Neural progenitor cell (in vitro differentiated cells): ENCODE measurements around the gene ISOC1. TPM values are rescaled to one million over a fixed set of nuclear protein-coding genes. Genes with fewer than 3 reads are reported as not detected.

Source experiments
- DNase-seq: peaks from one replicate; pipeline ENCODE4 v3.0.0-alpha.2; 2016; ENCODE audit warnings: low spot score
- H2AFZ ChIP-seq: fragments of 200-600 bp; sonication (generic); replicated peaks from 2 replicates; pipeline ENCODE4 v1.6.1; 2016; ENCODE audit warnings: antibody characterized with exemption
- H3F3A ChIP-seq: fragments of 200-600 bp; sonication (generic); 2 replicates; pipeline ENCODE4 v1.6.1; 2016; ENCODE audit warnings: antibody characterized with exemption, low read depth
- H3K27ac ChIP-seq: fragments of 200-600 bp; sonication (generic); 2 replicates; pipeline ENCODE4 v1.5.1; 2016; ENCODE audit warnings: mild to moderate bottlenecking
- H3K27me3 ChIP-seq: fragments of 200-600 bp; sonication (generic); 2 replicates; pipeline ENCODE4 v1.6.1; 2016; ENCODE audit warnings: mild to moderate bottlenecking, moderate library complexity
- H3K36me3 ChIP-seq: fragments of 200-600 bp; sonication (generic); 2 replicates; pipeline ENCODE4 v1.5.1; 2016
- H3K4me1 ChIP-seq: fragments of 200-600 bp; sonication (generic); 2 replicates; pipeline ENCODE4 v1.6.1; 2016; ENCODE audit warnings: mixed run types
- H3K4me2 ChIP-seq: fragments of 200-600 bp; sonication (generic); 2 replicates; pipeline ENCODE4 v1.6.1; 2016
- H3K4me3 ChIP-seq: fragments of 200-600 bp; sonication (generic); 2 replicates; pipeline ENCODE4 v1.5.1; 2016
- H3K79me2 ChIP-seq: fragments of 200-600 bp; sonication (generic); 2 replicates; pipeline ENCODE4 v1.6.1; 2016; ENCODE audit warnings: low read depth
- H3K9ac ChIP-seq: fragments of 200-600 bp; sonication (generic); 2 replicates; pipeline ENCODE4 v1.6.1; 2016
- H3K9me3 ChIP-seq: fragments of 200-600 bp; sonication (generic); 2 replicates; pipeline ENCODE4 v1.5.1; 2016; ENCODE audit warnings: low read depth
- H4K20me1 ChIP-seq: fragments of 200-600 bp; sonication (generic); 2 replicates; pipeline ENCODE4 v1.6.1; 2016; ENCODE audit warnings: low read depth
- H3K27ac Mint-ChIP-seq: 3 replicates; pipeline ENCODE4 v1.8.0; 2021; ENCODE audit warnings: mixed read lengths
- H3K27me3 Mint-ChIP-seq: 2 replicates; pipeline ENCODE4 v1.8.0; 2022; ENCODE audit warnings: low read depth, mild to moderate bottlenecking, inconsistent platforms, moderate library complexity, mixed read lengths; ENCODE audit not compliant: insufficient read depth
- H3K36me3 Mint-ChIP-seq: 3 replicates; pipeline ENCODE4 v1.8.0; 2021; ENCODE audit warnings: mixed read lengths
- H3K4me1 Mint-ChIP-seq: 3 replicates; pipeline ENCODE4 v1.8.0; 2021; ENCODE audit warnings: mixed read lengths
- H3K4me3 Mint-ChIP-seq: 3 replicates; pipeline ENCODE4 v1.8.0; 2021; ENCODE audit warnings: mild to moderate bottlenecking, moderate library complexity, mixed read lengths
- H3K9me3 Mint-ChIP-seq: 3 replicates; pipeline ENCODE4 v1.8.0; 2020; ENCODE audit warnings: mixed read lengths
- CTCF ChIP-seq: fragments of 200-600 bp; sonication (generic); IDR thresholded peaks from 2 replicates; pipeline ENCODE4 v1.5.1; 2017; ENCODE audit warnings: antibody characterized with exemption, mild to moderate bottlenecking
- EZH2 ChIP-seq: fragments of 200-600 bp; sonication (generic); IDR thresholded peaks from 2 replicates; pipeline ENCODE4 v1.6.1; 2017; ENCODE audit warnings: antibody characterized with exemption, mild to moderate bottlenecking, moderate library complexity
- EZH2phosphoT487 ChIP-seq: fragments of 200-600 bp; sonication (generic); IDR thresholded peaks from 2 replicates; pipeline ENCODE4 v1.6.1; 2017; ENCODE audit warnings: antibody characterized with exemption
- total RNA-seq: library from RNA; depleted of rRNA; stranded (reverse); fragments of >200 nt; gene quantifications from 2 replicates; pipeline ENCODE4 v1.2.3, GENCODE V29; 2015; ENCODE audit warnings: low replicate concordance

ISOC1 gene
- total RNA-seq, 1 donor from 2014 or later, result 35.7 TPM

DNA sequence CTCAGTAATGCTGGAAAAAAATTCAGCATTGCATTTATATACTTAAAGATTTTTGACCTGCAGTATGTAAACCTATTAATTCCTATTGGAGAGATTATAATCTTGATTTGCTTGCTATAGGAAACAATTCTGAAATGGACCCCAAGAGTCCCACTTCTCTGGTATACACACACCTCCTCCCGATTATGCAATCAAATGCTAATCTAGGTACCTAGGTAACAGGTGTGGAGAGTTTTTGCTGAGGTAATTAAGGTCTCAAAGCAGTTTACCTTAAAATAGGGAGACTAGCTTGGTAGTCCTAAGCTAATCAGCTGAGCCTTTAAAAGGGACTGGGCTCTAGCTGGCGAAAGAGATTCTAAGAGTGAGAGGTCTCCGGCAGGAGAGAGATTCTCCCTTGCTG, 22.2 kb downstream of the ISOC1 start:
- no peaks in the 10 kb centered on the region for H3F3A ChIP-seq
- no peak overlapping the region for H3K27ac Mint-ChIP-seq
- no peak overlapping the region for H3K4me2 ChIP-seq
- no peaks in the 10 kb centered on the region for H3K9me3 Mint-ChIP-seq
- H3K36me3 Mint-ChIP-seq, result no peaks in the 10 kb centered on the region
- H3K9ac ChIP-seq, result no peak overlapping the region
- H3K4me3 ChIP-seq, result no peak overlapping the region
- no peaks in the 10 kb centered on the region for H3K27me3 Mint-ChIP-seq
- H3K4me3 Mint-ChIP-seq, result no peak overlapping the region
- no peaks in the 10 kb centered on the region for H3K4me1 Mint-ChIP-seq
- no peaks in the 10 kb centered on the region for H3K36me3 ChIP-seq
- no peaks in the 10 kb centered on the region for H3K9me3 ChIP-seq
- no peak for DNase-seq
- H3K27me3 ChIP-seq, result no peaks in the 10 kb centered on the region
- H3K27ac ChIP-seq, result no peak overlapping the region
- H3K4me1 ChIP-seq, result no peaks in the 10 kb centered on the region
- H2AFZ ChIP-seq, result no peak overlapping the region
- no peaks in the 10 kb centered on the region for H4K20me1 ChIP-seq
- no peak for TF ChIP-seq EZH2phosphoT487
- no peak for TF ChIP-seq CTCF
- TF ChIP-seq EZH2, result no peak
- H3K79me2 ChIP-seq, result no peaks in the 10 kb centered on the region

GRCh38 chr5:129118405-129118804, 23.9 kb downstream of the ISOC1 start:
- Histone ChIP-seq H3K4me1 (no peaks in the 10 kb centered on the region), H3K4me3 (no peak overlapping the region), H2AFZ (no peak overlapping the region), H3K9ac (no peak overlapping the region), H3K9me3 (no peaks in the 10 kb centered on the region), H3K27me3 (no peaks in the 10 kb centered on the region), H4K20me1 (no peaks in the 10 kb centered on the region), H3F3A (no peaks in the 10 kb centered on the region), H3K79me2 (no peaks in the 10 kb centered on the region), H3K36me3 (no peaks in the 10 kb centered on the region), H3K4me2 (no peak overlapping the region), H3K27ac (no peak overlapping the region)
- Mint-ChIP-seq H3K9me3 (no peaks in the 10 kb centered on the region), H3K4me1 (no peaks in the 10 kb centered on the region), H3K36me3 (no peaks in the 10 kb centered on the region), H3K27me3 (no peaks in the 10 kb centered on the region), H3K4me3 (no peak overlapping the region), H3K27ac (no peak overlapping the region)
- no peak for TF ChIP-seq CTCF
- no peak for TF ChIP-seq EZH2phosphoT487
- no peak for TF ChIP-seq EZH2
- DNase-seq, result no peak

DNA sequence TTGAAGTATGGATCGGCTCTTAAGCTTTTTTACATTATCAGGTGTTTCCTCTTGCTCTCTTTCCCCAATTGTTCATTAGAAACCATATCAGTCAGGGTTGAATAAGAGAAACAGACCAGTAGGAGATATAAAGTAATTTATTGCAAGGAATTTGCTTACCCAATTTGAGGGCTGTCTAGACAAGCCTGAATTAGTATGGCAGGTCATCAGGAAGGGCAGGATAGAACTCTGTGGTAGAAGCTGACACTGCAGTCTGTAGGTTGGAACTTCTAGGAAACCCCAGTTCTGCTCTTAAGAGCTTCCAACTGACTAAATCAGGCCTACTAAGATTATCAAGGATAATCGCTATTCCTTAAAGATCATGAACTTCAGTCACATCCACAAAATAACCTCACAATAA, 24.3 kb downstream of the ISOC1 start:
- Mint-ChIP-seq H3K9me3 (no peaks in the 10 kb centered on the region), H3K4me3 (no peak overlapping the region), H3K27me3 (no peaks in the 10 kb centered on the region), H3K4me1 (no peaks in the 10 kb centered on the region), H3K27ac (no peak overlapping the region), H3K36me3 (no peaks in the 10 kb centered on the region)
- H3K27me3 ChIP-seq, result no peaks in the 10 kb centered on the region
- no peaks in the 10 kb centered on the region for H3K79me2 ChIP-seq
- no peak overlapping the region for H3K4me3 ChIP-seq
- no peaks in the 10 kb centered on the region for H3K36me3 ChIP-seq
- H2AFZ ChIP-seq, result no peak overlapping the region
- no peak overlapping the region for H3K27ac ChIP-seq
- no peak overlapping the region for H3K4me2 ChIP-seq
- no peak overlapping the region for H3K9ac ChIP-seq
- no peaks in the 10 kb centered on the region for H3K4me1 ChIP-seq
- DNase-seq, result no peak
- H3F3A ChIP-seq, result no peaks in the 10 kb centered on the region
- no peak for TF ChIP-seq EZH2
- TF ChIP-seq EZH2phosphoT487, result no peak
- no peak for TF ChIP-seq CTCF
- H3K9me3 ChIP-seq, result no peaks in the 10 kb centered on the region
- H4K20me1 ChIP-seq, result no peaks in the 10 kb centered on the region
